ENCODE measurements around the gene PDE10A. TPM values are rescaled to one million over a fixed set of nuclear protein-coding genes. Genes with fewer than 3 reads are reported as not detected.

Gene PDE10A
- total RNA-seq, 4 donors from 2014 or later, result 2.9 to 8.8 (median 3.9) TPM

DNA sequence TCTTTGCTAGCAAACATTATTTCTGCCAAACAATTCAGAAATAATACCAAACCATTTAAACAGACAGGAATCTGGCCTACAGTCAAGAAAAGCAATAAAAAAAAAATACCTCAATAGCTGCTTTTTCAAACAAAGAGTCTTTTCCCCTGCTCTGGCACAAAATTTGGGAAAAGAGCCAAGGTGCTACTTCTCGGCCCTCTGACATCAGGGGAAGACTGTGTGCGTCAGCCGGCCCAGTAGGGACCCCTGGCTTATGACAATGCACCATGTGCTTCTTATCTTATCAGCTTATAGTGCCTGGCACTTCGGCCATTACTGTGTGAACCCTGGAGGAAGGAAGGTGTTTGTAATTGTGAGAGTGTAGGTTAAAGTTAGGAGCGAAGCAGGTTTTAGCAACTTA is 89.4 kb downstream of the PDE10A start:
- Histone ChIP-seq H3K27me3 (no peaks in the 10 kb centered on the region), H3K9me3 (no peaks in the 10 kb centered on the region), H3K27ac (replicated peaks in 1 of 4) (peak overlapping the region in 1 of 4 donors; percentile 17), H3K4me1 (peaks cover 13 to 20% (median 17%) of the 10 kb centered on the region in 4 donors), H3K36me3 (no peaks in the 10 kb centered on the region), H3K4me3 (no peak overlapping the region)
- intact Hi-C loops (cut with DNase I), result no loop called here
- DNase-seq (ENCODE audit: extremely low spot score), result no peak
- no peak for TF ChIP-seq EP300 (IDR thresholded peaks at IDR 0.05)
- TF ChIP-seq, protein P1, sequence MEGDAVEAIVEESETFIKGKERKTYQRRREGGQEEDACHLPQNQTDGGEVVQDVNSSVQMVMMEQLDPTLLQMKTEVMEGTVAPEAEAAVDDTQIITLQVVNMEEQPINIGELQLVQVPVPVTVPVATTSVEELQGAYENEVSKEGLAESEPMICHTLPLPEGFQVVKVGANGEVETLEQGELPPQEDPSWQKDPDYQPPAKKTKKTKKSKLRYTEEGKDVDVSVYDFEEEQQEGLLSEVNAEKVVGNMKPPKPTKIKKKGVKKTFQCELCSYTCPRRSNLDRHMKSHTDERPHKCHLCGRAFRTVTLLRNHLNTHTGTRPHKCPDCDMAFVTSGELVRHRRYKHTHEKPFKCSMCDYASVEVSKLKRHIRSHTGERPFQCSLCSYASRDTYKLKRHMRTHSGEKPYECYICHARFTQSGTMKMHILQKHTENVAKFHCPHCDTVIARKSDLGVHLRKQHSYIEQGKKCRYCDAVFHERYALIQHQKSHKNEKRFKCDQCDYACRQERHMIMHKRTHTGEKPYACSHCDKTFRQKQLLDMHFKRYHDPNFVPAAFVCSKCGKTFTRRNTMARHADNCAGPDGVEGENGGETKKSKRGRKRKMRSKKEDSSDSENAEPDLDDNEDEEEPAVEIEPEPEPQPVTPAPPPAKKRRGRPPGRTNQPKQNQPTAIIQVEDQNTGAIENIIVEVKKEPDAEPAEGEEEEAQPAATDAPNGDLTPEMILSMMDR (IDR thresholded peaks at IDR 0.05), result no peak
- peak; percentile 15 to 64 for TF ChIP-seq POLR2AphosphoS5 (IDR thresholded peaks at IDR 0.05)
- 28% methylated on average over 5 of the region's 5 CpGs for WGBS

DNA sequence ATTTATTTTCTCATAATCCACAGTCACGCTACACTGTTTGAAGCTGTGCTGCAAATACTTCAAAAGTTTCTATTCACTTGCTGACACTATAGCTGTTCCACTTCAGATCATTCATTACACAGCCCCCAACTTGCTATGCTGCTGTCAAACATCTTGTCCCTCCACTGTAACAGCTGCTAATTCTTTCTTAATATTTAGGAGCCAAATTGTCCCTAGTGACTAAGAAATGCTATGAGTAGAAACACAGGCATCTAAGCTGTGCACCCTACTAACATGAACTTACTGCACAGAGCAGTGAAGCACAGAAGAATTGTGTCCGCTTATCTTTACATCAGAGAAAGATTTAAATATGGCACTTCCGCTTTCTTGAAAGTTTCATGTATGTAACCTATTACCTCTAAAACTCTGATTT is 91.3 kb downstream of the PDE10A start:
- no peaks in the 10 kb centered on the region for H3K36me3 ChIP-seq
- TF ChIP-seq POLR2AphosphoS5 (IDR thresholded peaks at IDR 0.05) (no peak), POLR2A (IDR thresholded peaks at IDR 0.05; ENCODE audit: low read depth) (no peak), EP300 (IDR thresholded peaks at IDR 0.05) (no peak)
- TF ChIP-seq, protein P1 (IDR thresholded peaks at IDR 0.05), result no peak
- no peak for DNase-seq (ENCODE audit: extremely low spot score)
- intact Hi-C loops (cut with DNase I), result no loop called here
- H3K27ac ChIP-seq (replicated peaks in 1 of 4), result no peak overlapping the region
- no peak overlapping the region for H3K4me3 ChIP-seq
- 81% methylated on average over 3 of the region's 3 CpGs for WGBS
- peaks cover 13 to 20% (median 17%) of the 10 kb centered on the region in 4 donors for H3K4me1 ChIP-seq
- no peaks in the 10 kb centered on the region for H3K9me3 ChIP-seq
- no peaks in the 10 kb centered on the region for H3K27me3 ChIP-seq

DNA sequence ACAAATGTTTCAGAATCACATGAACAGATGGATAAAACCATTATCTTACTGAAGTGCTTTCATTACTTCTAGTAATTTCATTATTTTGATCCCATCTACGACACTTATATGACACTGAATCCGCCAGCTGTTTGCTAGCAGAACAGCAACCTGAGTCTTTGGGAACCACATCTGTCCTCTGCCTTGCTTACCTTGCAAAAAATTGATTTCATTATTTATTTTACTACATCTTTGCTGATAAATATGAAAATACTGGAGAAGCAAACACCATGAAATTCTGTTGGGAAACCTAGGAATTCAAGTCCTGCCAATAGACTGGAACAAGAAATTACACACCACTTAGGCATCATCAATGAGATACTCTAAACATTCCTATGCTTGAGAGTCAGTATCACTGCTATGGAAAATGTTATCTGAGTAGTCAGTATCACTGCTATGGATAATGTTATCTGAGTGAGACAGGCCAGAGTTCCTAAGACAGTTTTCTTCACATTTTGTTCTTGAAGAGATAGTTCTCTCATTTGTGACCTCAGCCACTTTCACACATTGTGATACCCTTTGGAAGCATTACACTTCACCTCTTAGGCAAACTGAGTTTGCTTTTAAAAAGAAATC is 91.9 kb downstream of the PDE10A start:
- 93% methylated on average over 2 of the region's 2 CpGs for WGBS
- H3K36me3 ChIP-seq, result no peaks in the 10 kb centered on the region
- no peak overlapping the region for H3K27ac ChIP-seq (replicated peaks in 1 of 4)
- no peak for DNase-seq (ENCODE audit: extremely low spot score)
- peaks cover 13 to 20% (median 17%) of the 10 kb centered on the region in 4 donors for H3K4me1 ChIP-seq
- H3K27me3 ChIP-seq, result no peaks in the 10 kb centered on the region
- no peak overlapping the region for H3K4me3 ChIP-seq
- intact Hi-C loops (cut with DNase I), result no loop called here
- H3K9me3 ChIP-seq, result no peaks in the 10 kb centered on the region
- TF ChIP-seq POLR2A (IDR thresholded peaks at IDR 0.05; ENCODE audit: low read depth) (no peak), POLR2AphosphoS5 (IDR thresholded peaks at IDR 0.05) (no peak)

DNA sequence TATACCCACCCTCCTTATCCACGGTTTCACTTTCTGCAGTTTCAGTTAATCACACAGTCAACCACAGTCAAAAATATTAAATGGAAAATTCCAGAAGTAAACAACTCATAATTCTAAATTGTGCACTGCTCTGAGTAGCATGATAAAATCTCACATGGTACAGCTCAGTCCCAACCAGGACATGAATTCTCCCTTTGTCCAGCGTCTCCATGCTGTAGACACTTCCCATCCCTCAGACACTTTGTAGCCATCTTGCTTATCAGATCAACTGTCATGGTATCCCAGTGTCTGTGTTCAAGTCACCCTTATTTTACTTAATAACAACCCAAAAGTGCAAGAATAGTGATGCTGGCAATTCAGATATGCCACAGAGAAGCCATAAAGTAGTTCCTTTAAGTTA is 94.7 kb downstream of the PDE10A start:
- intact Hi-C loops (cut with DNase I), result no loop called here
- H3K4me3 ChIP-seq, result no peak overlapping the region
- peaks cover 7 to 9% (median 8%) of the 10 kb centered on the region in 4 donors for H3K4me1 ChIP-seq
- H3K36me3 ChIP-seq, result no peaks in the 10 kb centered on the region
- no peak for DNase-seq (ENCODE audit: extremely low spot score)
- H3K27me3 ChIP-seq, result no peaks in the 10 kb centered on the region
- peaks cover 0 to 7% (median 0%) of the 10 kb centered on the region in 4 donors for H3K9me3 ChIP-seq
- TF ChIP-seq POLR2A (IDR thresholded peaks at IDR 0.05; ENCODE audit: low read depth) (no peak), EP300 (IDR thresholded peaks at IDR 0.05) (no peak), POLR2AphosphoS5 (IDR thresholded peaks at IDR 0.05) (no peak)
- TF ChIP-seq, protein P1 (IDR thresholded peaks at IDR 0.05), result no peak
- WGBS, result 74% methylated on average over 2 of the region's 2 CpGs
- no peak overlapping the region for H3K27ac ChIP-seq (replicated peaks in 1 of 4)

DNA sequence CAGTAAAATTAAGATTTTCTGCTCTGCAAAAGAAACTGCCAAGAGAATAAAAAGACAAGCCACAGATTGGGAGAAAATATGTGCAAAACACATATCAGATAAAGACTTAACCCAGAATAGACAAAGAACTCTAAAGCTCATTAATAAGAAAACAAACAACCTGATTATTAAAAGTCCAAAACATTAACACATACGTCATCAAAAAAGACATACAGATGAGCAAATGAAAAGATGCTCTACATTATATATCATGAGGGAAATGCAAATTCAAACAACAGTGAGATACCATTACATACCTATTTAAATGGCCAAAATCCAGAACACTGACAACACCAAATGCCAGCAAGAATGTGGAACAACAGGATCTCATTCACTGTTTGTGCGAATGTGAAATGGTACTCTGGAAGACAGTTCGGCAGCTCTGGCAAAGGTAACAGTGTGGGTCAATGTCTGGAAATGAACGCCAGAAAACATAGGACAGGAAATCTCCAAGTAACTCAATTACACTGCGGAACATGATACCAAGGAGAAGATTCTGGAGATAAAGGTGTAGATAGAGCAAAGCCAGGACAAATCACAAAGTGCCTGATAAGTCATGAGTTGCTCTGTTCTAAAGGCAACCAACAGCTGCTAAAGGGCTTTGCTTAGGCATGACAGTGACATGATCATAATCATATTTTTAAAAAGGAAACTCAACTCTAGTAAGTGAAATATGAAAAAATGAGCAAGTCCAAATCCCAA is 96.8 kb downstream of the PDE10A start:
- H3K36me3 ChIP-seq, result no peaks in the 10 kb centered on the region
- intact Hi-C loops (cut with DNase I), result no loop called here
- TF ChIP-seq, protein P1 (IDR thresholded peaks at IDR 0.05), result no peak
- TF ChIP-seq POLR2A (IDR thresholded peaks at IDR 0.05; ENCODE audit: low read depth) (no peak), POLR2AphosphoS5 (IDR thresholded peaks at IDR 0.05) (no peak), EP300 (IDR thresholded peaks at IDR 0.05) (no peak)
- no peaks in the 10 kb centered on the region for H3K4me1 ChIP-seq
- peaks cover 0 to 7% (median 0%) of the 10 kb centered on the region in 4 donors for H3K9me3 ChIP-seq
- DNase-seq (ENCODE audit: extremely low spot score), result no peak
- H3K4me3 ChIP-seq, result no peak overlapping the region
- H3K27ac ChIP-seq (replicated peaks in 1 of 4), result no peak overlapping the region
- 87% methylated on average over 5 of the region's 5 CpGs for WGBS
- H3K27me3 ChIP-seq, result no peaks in the 10 kb centered on the region

All from esophagus muscularis mucosa (tissue), 4 donors.